ENCODE results near the gene MYOG. TPM values are rescaled to one million over a fixed set of nuclear protein-coding genes. Genes with fewer than 3 reads are reported as not detected.

The MYOG gene
- total and polyA plus RNA-seq, 10 of the 15 experiments (the other 5 are each of a cell fraction or from before 2014, with no cell fraction given): not detected

DNA sequence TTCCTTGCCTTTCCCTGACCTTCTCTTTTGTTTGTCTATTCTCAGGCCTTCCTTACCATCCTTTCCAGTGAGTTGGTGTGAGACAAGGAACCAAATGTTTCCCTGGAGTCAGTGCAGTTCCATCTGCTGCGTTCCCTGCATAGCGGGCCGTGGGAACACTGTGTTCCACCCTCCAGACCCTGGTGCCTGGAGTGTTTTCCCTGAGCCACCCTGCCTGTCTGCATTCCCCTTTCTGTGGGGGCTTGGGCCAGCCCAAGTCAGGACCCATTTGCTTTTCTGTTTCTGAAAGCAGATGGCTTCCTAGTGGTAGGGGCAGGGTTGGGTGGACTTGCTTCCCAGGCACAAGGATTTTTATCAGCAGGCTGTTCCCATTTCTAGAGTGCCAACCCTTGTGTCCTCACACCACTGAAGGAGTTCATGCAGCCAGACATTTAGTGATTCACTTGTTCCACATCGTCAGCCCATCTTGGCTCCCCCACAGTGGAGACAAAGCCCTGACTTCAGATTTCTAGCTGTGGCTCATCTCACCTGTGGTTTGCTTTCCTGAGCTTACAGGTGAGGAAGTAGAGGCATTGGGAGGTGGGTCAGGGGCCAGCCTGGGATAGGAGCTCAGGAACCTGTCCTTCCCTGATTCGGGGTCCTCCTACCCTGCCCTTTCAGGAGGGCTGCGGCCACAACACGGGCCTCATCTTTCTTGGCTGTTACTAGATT lies 14.1 kb upstream of the MYOG start:
- Histone ChIP-seq H3K4me2 (ENCODE audit: control insufficient read depth, insufficient read depth) (no peak overlapping the region), H3K79me2 (ENCODE audit: control insufficient read depth, insufficient read depth, low read length) (no peaks in the 10 kb centered on the region), H3K36me3 (ENCODE audit: control insufficient read depth in 2 of 2, insufficient read depth in 2 of 2, low read length in 1 of 2) (no peaks in the 10 kb centered on the region), H4K20me1 (ENCODE audit: control insufficient read depth, insufficient read depth) (no peaks in the 10 kb centered on the region), H3K27ac (ENCODE audit: control insufficient read depth, insufficient read depth) (no peak overlapping the region), H3K4me1 (ENCODE audit: control insufficient read depth, insufficient read depth, low read length) (no peaks in the 10 kb centered on the region), H3K9ac (ENCODE audit: control insufficient read depth, insufficient read depth, low read length) (no peak overlapping the region), H3K4me3 (no peak overlapping the region), H2AFZ (ENCODE audit: control insufficient read depth, low read depth, low read length) (no peak overlapping the region), H3K9me3 (replicated peaks; ENCODE audit: control insufficient read depth, insufficient read depth, low read length) (0 out of 3 replicates have a peak, but pooled peaks cover 2% of the 10 kb centered on the region), H3K27me3 (replicated peaks in 1 of 2; ENCODE audit: control insufficient read depth in 2 of 2, insufficient read depth in 2 of 2, low read length in 1 of 2) (no peaks in the 10 kb centered on the region; a peak in 2 of 4 replicates)
- intact Hi-C loops (cut with micrococcal nuclease; ENCODE audit: unreplicated experiment): no loop called here
- ChIA-PET SMC1A (ENCODE audit: uncharacterized antibody, unreplicated experiment) (no interaction called here), RAD21 (ENCODE audit: unreplicated experiment) (no interaction called here), CTCF (interaction anchor here (3.1 kb wide), 1 partner anchor 16 kb away, joined by 9 read pairs; no protein-coding TSS in a partner anchor), POLR2A (interaction anchor here (0.5 kb wide), 1 partner anchor 307 kb away, joined by 4 read pairs; no protein-coding TSS in a partner anchor)
- 51% methylated on average over 7 of the region's 7 CpGs for WGBS (ENCODE audit: insufficient coverage, insufficient replicate concordance, low lambda C conversion rate, missing lambda C conversion rate)
- in situ Hi-C loops (cut with MboI): no loop called here
- no peak for DNase-seq (ENCODE audit: low read depth, low spot score)
- BruUV-seq (replicated peaks): no TSS peak
- no peak for ATAC-seq
- FAIRE-seq: no peak
- TF ChIP-seq, protein P1, sequence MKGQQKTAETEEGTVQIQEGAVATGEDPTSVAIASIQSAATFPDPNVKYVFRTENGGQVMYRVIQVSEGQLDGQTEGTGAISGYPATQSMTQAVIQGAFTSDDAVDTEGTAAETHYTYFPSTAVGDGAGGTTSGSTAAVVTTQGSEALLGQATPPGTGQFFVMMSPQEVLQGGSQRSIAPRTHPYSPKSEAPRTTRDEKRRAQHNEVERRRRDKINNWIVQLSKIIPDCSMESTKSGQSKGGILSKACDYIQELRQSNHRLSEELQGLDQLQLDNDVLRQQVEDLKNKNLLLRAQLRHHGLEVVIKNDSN (IDR thresholded peaks at IDR 0.05; ENCODE audit: borderline replicate concordance, extremely low read length, insufficient read depth, low read depth, low read length): no peak
- TF ChIP-seq BCL3 (IDR thresholded peaks at IDR 0.05; ENCODE audit: borderline replicate concordance, insufficient read depth, low read depth, low read length, poor library complexity, severe bottlenecking): no peak
- TF ChIP-seq SIN3A (IDR thresholded peaks at IDR 0.05; ENCODE audit: low read depth, low read length): no peak
- TF ChIP-seq, protein P2, sequence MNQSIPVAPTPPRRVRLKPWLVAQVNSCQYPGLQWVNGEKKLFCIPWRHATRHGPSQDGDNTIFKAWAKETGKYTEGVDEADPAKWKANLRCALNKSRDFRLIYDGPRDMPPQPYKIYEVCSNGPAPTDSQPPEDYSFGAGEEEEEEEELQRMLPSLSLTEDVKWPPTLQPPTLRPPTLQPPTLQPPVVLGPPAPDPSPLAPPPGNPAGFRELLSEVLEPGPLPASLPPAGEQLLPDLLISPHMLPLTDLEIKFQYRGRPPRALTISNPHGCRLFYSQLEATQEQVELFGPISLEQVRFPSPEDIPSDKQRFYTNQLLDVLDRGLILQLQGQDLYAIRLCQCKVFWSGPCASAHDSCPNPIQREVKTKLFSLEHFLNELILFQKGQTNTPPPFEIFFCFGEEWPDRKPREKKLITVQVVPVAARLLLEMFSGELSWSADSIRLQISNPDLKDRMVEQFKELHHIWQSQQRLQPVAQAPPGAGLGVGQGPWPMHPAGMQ (IDR thresholded peaks at IDR 0.05; ENCODE audit: borderline replicate concordance): no peak
- TF ChIP-seq LARP7 (IDR thresholded peaks at IDR 0.05): no peak
- TF ChIP-seq, protein P3, sequence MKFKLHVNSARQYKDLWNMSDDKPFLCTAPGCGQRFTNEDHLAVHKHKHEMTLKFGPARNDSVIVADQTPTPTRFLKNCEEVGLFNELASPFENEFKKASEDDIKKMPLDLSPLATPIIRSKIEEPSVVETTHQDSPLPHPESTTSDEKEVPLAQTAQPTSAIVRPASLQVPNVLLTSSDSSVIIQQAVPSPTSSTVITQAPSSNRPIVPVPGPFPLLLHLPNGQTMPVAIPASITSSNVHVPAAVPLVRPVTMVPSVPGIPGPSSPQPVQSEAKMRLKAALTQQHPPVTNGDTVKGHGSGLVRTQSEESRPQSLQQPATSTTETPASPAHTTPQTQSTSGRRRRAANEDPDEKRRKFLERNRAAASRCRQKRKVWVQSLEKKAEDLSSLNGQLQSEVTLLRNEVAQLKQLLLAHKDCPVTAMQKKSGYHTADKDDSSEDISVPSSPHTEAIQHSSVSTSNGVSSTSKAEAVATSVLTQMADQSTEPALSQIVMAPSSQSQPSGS (IDR thresholded peaks at IDR 0.05; ENCODE audit: low read length): no peak
- no peak for TF ChIP-seq PBX3 (IDR thresholded peaks at IDR 0.05; ENCODE audit: insufficient replicate concordance, low read depth, low read length)
- TF ChIP-seq SMARCA5 (IDR thresholded peaks at IDR 0.05): no peak
- no peak for TF ChIP-seq IKZF1 (conservative IDR thresholded peaks at IDR 0.05)
- TF ChIP-seq BRCA1 (IDR thresholded peaks at IDR 0.05; ENCODE audit: low read depth, low read length): no peak
- no peak for TF ChIP-seq ATF3 (IDR thresholded peaks at IDR 0.05; ENCODE audit: borderline replicate concordance, extremely low read depth, low read depth, low read length)
- TF ChIP-seq, protein P4, sequence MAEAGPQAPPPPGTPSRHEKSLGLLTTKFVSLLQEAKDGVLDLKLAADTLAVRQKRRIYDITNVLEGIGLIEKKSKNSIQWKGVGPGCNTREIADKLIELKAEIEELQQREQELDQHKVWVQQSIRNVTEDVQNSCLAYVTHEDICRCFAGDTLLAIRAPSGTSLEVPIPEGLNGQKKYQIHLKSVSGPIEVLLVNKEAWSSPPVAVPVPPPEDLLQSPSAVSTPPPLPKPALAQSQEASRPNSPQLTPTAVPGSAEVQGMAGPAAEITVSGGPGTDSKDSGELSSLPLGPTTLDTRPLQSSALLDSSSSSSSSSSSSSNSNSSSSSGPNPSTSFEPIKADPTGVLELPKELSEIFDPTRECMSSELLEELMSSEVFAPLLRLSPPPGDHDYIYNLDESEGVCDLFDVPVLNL (IDR thresholded peaks at IDR 0.05; ENCODE audit: low read depth, low read length): no peak
- no peak for TF ChIP-seq TBL1XR1 (IDR thresholded peaks at IDR 0.05; ENCODE audit: low read depth, low read length)
- TF ChIP-seq CEBPB (IDR thresholded peaks at IDR 0.05; ENCODE audit: borderline replicate concordance in 1 of 2, low read depth in 2 of 2, low read length in 2 of 2): no peak
- no peak for TF ChIP-seq KLF5 (IDR thresholded peaks at IDR 0.05; ENCODE audit: partially characterized antibody)
